ENCODE measurements around the gene DDX11.
"Not testable (repeated sequence)": the region's sequence is repeated elsewhere in the genome, so short reads cannot be mapped to it uniquely, and the experiment has no call there.

Gene DDX11

DNA sequence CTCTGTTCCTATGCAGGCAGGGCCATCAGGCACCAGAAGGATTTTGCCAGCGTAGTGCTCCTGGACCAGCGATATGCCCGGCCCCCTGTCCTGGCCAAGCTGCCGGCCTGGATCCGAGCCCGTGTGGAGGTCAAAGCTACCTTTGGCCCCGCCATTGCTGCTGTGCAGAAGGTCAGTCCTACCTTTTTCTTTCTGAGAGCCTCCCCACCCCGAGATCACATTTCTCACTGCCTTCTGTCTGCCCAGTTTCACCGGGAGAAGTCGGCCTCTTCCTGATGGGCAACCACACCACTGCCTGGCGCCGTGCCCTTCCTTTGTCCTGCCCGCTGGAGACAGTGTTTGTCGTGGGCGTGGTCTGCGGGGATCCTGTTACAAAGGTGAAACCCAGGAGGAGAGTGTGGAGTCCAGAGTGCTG, 29.9 kb downstream of the DDX11 start:
- H3K9me3 ChIP-seq (ENCODE audit: control insufficient read depth, insufficient read depth, low read length); H3F3A ChIP-seq (ENCODE audit: control insufficient read depth, insufficient read depth); H3K9me2 ChIP-seq (replicated peaks; ENCODE audit: control insufficient read depth, low read length); H4K20me1 ChIP-seq (ENCODE audit: control insufficient read depth, insufficient read depth, low read depth, low read length); H3K79me2 ChIP-seq (ENCODE audit: control insufficient read depth, low read length); H3K27ac ChIP-seq (ENCODE audit: low read depth, low read length); H3K36me3 ChIP-seq (ENCODE audit: control insufficient read depth, low read length); H3K27me3 ChIP-seq (ENCODE audit: control insufficient read depth, low read length); H3K4me2 ChIP-seq (ENCODE audit: low read length); H3K4me3 ChIP-seq (ENCODE audit: low read length): not testable (repeated sequence)
- peaks cover 16% of the 10 kb centered on the region for H3K4me1 ChIP-seq (ENCODE audit: control insufficient read depth, low read length)

DNA sequence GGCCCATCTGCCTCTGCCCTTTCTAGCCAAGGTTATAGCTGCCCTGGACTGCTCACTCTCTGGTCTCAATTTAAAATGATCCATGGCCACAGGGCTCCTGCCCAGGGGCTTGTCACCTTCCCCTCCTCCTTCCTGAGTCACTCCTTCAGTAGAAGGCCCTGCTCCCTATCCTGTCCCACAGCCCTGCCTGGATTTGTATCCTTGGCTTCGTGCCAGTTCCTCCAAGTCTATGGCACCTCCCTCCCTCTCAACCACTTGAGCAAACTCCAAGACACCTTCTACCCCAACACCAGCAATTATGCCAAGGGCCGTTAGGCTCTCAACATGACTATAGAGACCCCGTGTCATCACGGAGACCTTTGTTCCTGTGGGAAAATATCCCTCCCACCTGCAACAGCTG, 30.6 kb downstream of the DDX11 start:
- H3K79me2 ChIP-seq (ENCODE audit: control insufficient read depth, low read length); H3K36me3 ChIP-seq (ENCODE audit: control insufficient read depth, low read length); H4K20me1 ChIP-seq (ENCODE audit: control insufficient read depth, insufficient read depth, low read depth, low read length); H3K27me3 ChIP-seq (ENCODE audit: control insufficient read depth, low read length); H3K9me3 ChIP-seq (ENCODE audit: control insufficient read depth, insufficient read depth, low read length); H3K4me3 ChIP-seq (ENCODE audit: low read length); H3K4me2 ChIP-seq (ENCODE audit: low read length); H3K9me2 ChIP-seq (replicated peaks; ENCODE audit: control insufficient read depth, low read length); H3K27ac ChIP-seq (ENCODE audit: low read depth, low read length); H3F3A ChIP-seq (ENCODE audit: control insufficient read depth, insufficient read depth): not testable (repeated sequence)
- H3K4me1 ChIP-seq (ENCODE audit: control insufficient read depth, low read length), result peaks cover 13% of the 10 kb centered on the region

DNA sequence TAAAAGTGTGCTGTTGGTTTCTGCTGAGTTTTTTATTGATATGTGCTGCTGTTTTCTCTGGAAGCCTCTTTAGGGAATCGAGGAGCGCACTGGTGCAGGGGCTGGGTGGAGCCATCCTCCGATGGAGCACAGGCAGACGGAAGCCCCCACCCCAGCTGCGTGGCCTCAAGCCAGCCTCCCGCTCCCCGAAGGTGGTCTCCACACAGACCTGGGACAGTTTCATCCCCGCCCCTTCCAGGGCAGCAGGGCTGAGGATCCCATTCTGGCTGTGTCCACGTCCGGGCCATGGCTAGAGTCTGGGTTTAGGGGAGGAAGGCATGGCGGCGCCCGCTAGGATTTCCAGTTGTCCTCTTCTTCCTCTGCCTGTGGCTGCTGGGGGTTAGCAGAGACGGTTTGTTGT, 31.1 kb downstream of the DDX11 start:
- H3K9me2 ChIP-seq (replicated peaks; ENCODE audit: control insufficient read depth, low read length); H3K4me2 ChIP-seq (ENCODE audit: low read length); H3K27ac ChIP-seq (ENCODE audit: low read depth, low read length); H3K4me3 ChIP-seq (ENCODE audit: low read length); H3F3A ChIP-seq (ENCODE audit: control insufficient read depth, insufficient read depth); H3K36me3 ChIP-seq (ENCODE audit: control insufficient read depth, low read length); H3K9me3 ChIP-seq (ENCODE audit: control insufficient read depth, insufficient read depth, low read length); H3K4me1 ChIP-seq (ENCODE audit: control insufficient read depth, low read length); H3K79me2 ChIP-seq (ENCODE audit: control insufficient read depth, low read length); H3K27me3 ChIP-seq (ENCODE audit: control insufficient read depth, low read length); H4K20me1 ChIP-seq (ENCODE audit: control insufficient read depth, insufficient read depth, low read depth, low read length): not testable (repeated sequence)

DNA sequence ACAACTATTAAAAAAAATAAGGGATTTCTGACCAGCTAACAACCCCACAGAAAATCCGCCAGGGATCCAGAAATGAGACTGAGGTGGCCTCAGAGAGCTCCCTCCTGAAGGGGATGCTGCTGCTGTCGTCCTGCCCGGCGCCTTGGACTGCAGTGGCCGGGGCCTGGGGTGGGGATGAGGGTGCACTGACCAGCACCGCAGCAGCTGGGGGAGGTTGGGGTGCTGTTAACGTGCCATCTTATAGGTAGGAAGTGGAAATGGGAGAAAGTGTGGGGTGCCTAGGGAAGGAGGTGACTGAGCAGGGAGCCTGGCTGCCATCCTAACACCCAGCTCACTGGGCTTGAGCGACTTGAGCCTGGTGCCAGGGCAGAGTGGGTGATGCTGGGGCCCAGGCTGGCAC, 32.0 kb downstream of the DDX11 start:
- no peaks in the 10 kb centered on the region for H3K27me3 ChIP-seq (ENCODE audit: control insufficient read depth, low read length)
- H3K4me1 ChIP-seq (ENCODE audit: control insufficient read depth, low read length), result peaks cover 1% of the 10 kb centered on the region
- no peak for TF ChIP-seq CTCF (IDR thresholded peaks at IDR 0.05; ENCODE audit: low read depth, low read length, poor library complexity, severe bottlenecking)
- TF ChIP-seq EZH2phosphoT487 (IDR thresholded peaks at IDR 0.05; ENCODE audit: borderline replicate concordance, low read length), result no peak
- H3K9me3 ChIP-seq (ENCODE audit: control insufficient read depth, insufficient read depth, low read length), result no peaks in the 10 kb centered on the region
- H3K36me3 ChIP-seq (ENCODE audit: control insufficient read depth, low read length), result peaks cover 4% of the 10 kb centered on the region
- no peaks in the 10 kb centered on the region for H4K20me1 ChIP-seq (ENCODE audit: control insufficient read depth, insufficient read depth, low read depth, low read length)
- H3K4me3 ChIP-seq (ENCODE audit: low read length), result no peak overlapping the region
- no peak overlapping the region for H3K27ac ChIP-seq (ENCODE audit: low read depth, low read length)
- H3K4me2 ChIP-seq (ENCODE audit: low read length), result no peak overlapping the region
- no peaks in the 10 kb centered on the region for H3F3A ChIP-seq (ENCODE audit: control insufficient read depth, insufficient read depth)
- H3K79me2 ChIP-seq (ENCODE audit: control insufficient read depth, low read length), result no peaks in the 10 kb centered on the region
- no peaks in the 10 kb centered on the region for H3K9me2 ChIP-seq (replicated peaks; ENCODE audit: control insufficient read depth, low read length)

GRCh38 chr12:31106101-31106803, 32.6 kb downstream of the DDX11 start:
- H3K9me3 ChIP-seq (ENCODE audit: control insufficient read depth, insufficient read depth, low read length), result no peaks in the 10 kb centered on the region
- no peaks in the 10 kb centered on the region for H3K4me1 ChIP-seq (ENCODE audit: control insufficient read depth, low read length)
- no peaks in the 10 kb centered on the region for H3K9me2 ChIP-seq (replicated peaks; ENCODE audit: control insufficient read depth, low read length)
- TF ChIP-seq CTCF (IDR thresholded peaks at IDR 0.05; ENCODE audit: low read depth, low read length, poor library complexity, severe bottlenecking) (no peak), EZH2phosphoT487 (IDR thresholded peaks at IDR 0.05; ENCODE audit: borderline replicate concordance, low read length) (no peak)
- H3K27ac ChIP-seq (ENCODE audit: low read depth, low read length), result no peak overlapping the region
- no peak overlapping the region for H3K4me2 ChIP-seq (ENCODE audit: low read length)
- no peaks in the 10 kb centered on the region for H3K79me2 ChIP-seq (ENCODE audit: control insufficient read depth, low read length)
- no peaks in the 10 kb centered on the region for H3K27me3 ChIP-seq (ENCODE audit: control insufficient read depth, low read length)
- H3K4me3 ChIP-seq (ENCODE audit: low read length), result no peak overlapping the region
- no peaks in the 10 kb centered on the region for H3K36me3 ChIP-seq (ENCODE audit: control insufficient read depth, low read length)
- no peaks in the 10 kb centered on the region for H3F3A ChIP-seq (ENCODE audit: control insufficient read depth, insufficient read depth)
- H4K20me1 ChIP-seq (ENCODE audit: control insufficient read depth, insufficient read depth, low read depth, low read length), result no peaks in the 10 kb centered on the region

GRCh38 chr12:31109773-31110172, 36.1 kb downstream of the DDX11 start:
- not testable (repeated sequence) for H3K36me3 ChIP-seq (ENCODE audit: control insufficient read depth, low read length); H4K20me1 ChIP-seq (ENCODE audit: control insufficient read depth, insufficient read depth, low read depth, low read length); H3K4me3 ChIP-seq (ENCODE audit: low read length); H3K4me1 ChIP-seq (ENCODE audit: control insufficient read depth, low read length); H3K9me2 ChIP-seq (replicated peaks; ENCODE audit: control insufficient read depth, low read length); H3K79me2 ChIP-seq (ENCODE audit: control insufficient read depth, low read length); H3F3A ChIP-seq (ENCODE audit: control insufficient read depth, insufficient read depth); H3K27ac ChIP-seq (ENCODE audit: low read depth, low read length); H3K27me3 ChIP-seq (ENCODE audit: control insufficient read depth, low read length); H3K4me2 ChIP-seq (ENCODE audit: low read length); H3K9me3 ChIP-seq (ENCODE audit: control insufficient read depth, insufficient read depth, low read length)

DNA sequence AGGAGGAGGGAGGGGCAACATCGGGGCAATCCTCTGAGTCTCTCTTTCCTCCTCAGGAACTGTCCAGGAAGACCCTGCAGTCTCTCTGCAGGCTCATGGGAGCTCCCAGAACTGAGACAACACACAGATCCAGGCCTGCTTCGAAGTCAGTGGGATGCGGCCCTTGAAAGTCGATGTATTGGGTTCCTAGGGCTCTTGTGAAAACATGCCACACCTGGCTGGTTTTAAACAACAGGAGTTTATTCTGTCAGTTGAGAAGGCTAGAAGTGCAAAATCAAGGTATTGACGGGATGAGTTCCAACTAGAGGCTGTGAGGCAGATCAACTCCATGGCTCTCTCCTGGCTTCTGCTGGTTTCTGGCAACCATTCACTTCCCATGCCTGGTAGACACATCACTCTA, 36.6 kb downstream of the DDX11 start:
- not testable (repeated sequence) for H3K9me2 ChIP-seq (replicated peaks; ENCODE audit: control insufficient read depth, low read length); H3K4me2 ChIP-seq (ENCODE audit: low read length); H3K4me1 ChIP-seq (ENCODE audit: control insufficient read depth, low read length); H3K9me3 ChIP-seq (ENCODE audit: control insufficient read depth, insufficient read depth, low read length); H3K4me3 ChIP-seq (ENCODE audit: low read length); H3K27ac ChIP-seq (ENCODE audit: low read depth, low read length); H3K27me3 ChIP-seq (ENCODE audit: control insufficient read depth, low read length); H3K36me3 ChIP-seq (ENCODE audit: control insufficient read depth, low read length); H3F3A ChIP-seq (ENCODE audit: control insufficient read depth, insufficient read depth); H4K20me1 ChIP-seq (ENCODE audit: control insufficient read depth, insufficient read depth, low read depth, low read length); H3K79me2 ChIP-seq (ENCODE audit: control insufficient read depth, low read length)

Measured in DOHH2 (cell line).